DOHH2 (cell line): ENCODE data around the gene IL1A.

Experiments used
- H3F3A ChIP-seq: fragments of 200-600 bp; sonication (generic), shearing (Covaris generic); 2 replicates; pipeline ENCODE4 v1.6.0; 2016; ENCODE audit warnings: antibody characterized with exemption, mild to moderate bottlenecking; ENCODE audit not compliant: control insufficient read depth, insufficient read depth
- H3K27ac ChIP-seq: fragments of 200-600 bp; sonication (generic); 2 replicates; pipeline ENCODE4 v1.5.1; 2014; ENCODE audit warnings: low read depth, mild to moderate bottlenecking, low read length, moderate library complexity
- H3K27me3 ChIP-seq: fragments of 200-600 bp; sonication (generic); 2 replicates; pipeline ENCODE4 v1.6.1; 2014; ENCODE audit warnings: mild to moderate bottlenecking, low read length, mixed read lengths; ENCODE audit not compliant: control insufficient read depth
- H3K36me3 ChIP-seq: fragments of 200-600 bp; sonication (generic); 2 replicates; pipeline ENCODE4 v1.6.1; 2014; ENCODE audit warnings: mild to moderate bottlenecking, low read length, moderate library complexity, mixed read lengths; ENCODE audit not compliant: control insufficient read depth
- H3K4me1 ChIP-seq: fragments of 200-600 bp; sonication (generic); 2 replicates; pipeline ENCODE4 v1.6.1; 2014; ENCODE audit warnings: mild to moderate bottlenecking, low read length, mixed read lengths; ENCODE audit not compliant: control insufficient read depth
- H3K4me2 ChIP-seq: fragments of 200-600 bp; sonication (generic); 2 replicates; pipeline ENCODE4 v1.6.0; 2014; ENCODE audit warnings: mild to moderate bottlenecking, low read length, moderate library complexity
- H3K4me3 ChIP-seq: fragments of 200-600 bp; sonication (generic); 2 replicates; pipeline ENCODE4 v1.5.1; 2014; ENCODE audit warnings: mild to moderate bottlenecking, low read length, mixed read lengths
- H3K79me2 ChIP-seq: fragments of 200-600 bp; sonication (generic); 2 replicates; pipeline ENCODE4 v1.6.1; 2014; ENCODE audit warnings: mild to moderate bottlenecking, low read length, mixed read lengths; ENCODE audit not compliant: control insufficient read depth
- H3K9me2 ChIP-seq: fragments of 200-600 bp; sonication (generic); replicated peaks from 2 replicates; pipeline ENCODE4 v1.6.1; 2014; ENCODE audit warnings: mild to moderate bottlenecking, low read length, mixed read lengths; ENCODE audit not compliant: control insufficient read depth
- H3K9me3 ChIP-seq: fragments of 200-600 bp; sonication (generic); 2 replicates; pipeline ENCODE4 v1.6.1; 2014; ENCODE audit warnings: antibody characterized with exemption, low read length, mixed read lengths; ENCODE audit not compliant: control insufficient read depth, insufficient read depth
- H4K20me1 ChIP-seq: fragments of 200-600 bp; sonication (generic); 2 replicates; pipeline ENCODE4 v1.6.0; 2014; ENCODE audit warnings: low read depth, mild to moderate bottlenecking, antibody characterized with exemption, low read length, moderate library complexity; ENCODE audit not compliant: control insufficient read depth, insufficient read depth
- CTCF ChIP-seq: fragments of 200-600 bp; sonication (generic); IDR thresholded peaks from one replicate; pipeline ENCODE4 v1.5.1; 2014; ENCODE audit warnings: antibody characterized with exemption, mild to moderate bottlenecking, low read depth, low read length; ENCODE audit not compliant: poor library complexity, severe bottlenecking
- EZH2phosphoT487 ChIP-seq: fragments of 200-600 bp; sonication (generic); IDR thresholded peaks from 2 replicates; pipeline ENCODE4 v1.6.1; 2017; ENCODE audit warnings: borderline replicate concordance, mild to moderate bottlenecking, antibody characterized with exemption, low read length, moderate library complexity, mixed read lengths

IL1A gene

GRCh38 chr2:112774536-112775285, 9.6 kb downstream of the IL1A start:
- Histone ChIP-seq H3K4me3 (no peak overlapping the region), H3K4me1 (peaks cover 6% of the 10 kb centered on the region), H3K27ac (no peak overlapping the region), H4K20me1 (no peaks in the 10 kb centered on the region), H3K9me2 (no peaks in the 10 kb centered on the region), H3K27me3 (no peaks in the 10 kb centered on the region), H3K9me3 (no peaks in the 10 kb centered on the region), H3K79me2 (no peaks in the 10 kb centered on the region), H3F3A (no peaks in the 10 kb centered on the region), H3K4me2 (no peak overlapping the region), H3K36me3 (no peaks in the 10 kb centered on the region)
- TF ChIP-seq CTCF: no peak
- TF ChIP-seq EZH2phosphoT487: no peak

GRCh38 chr2:112773556-112773955, 10.7 kb downstream of the IL1A start:
- Histone ChIP-seq H3K4me1 (peaks cover 8% of the 10 kb centered on the region), H3K36me3 (no peaks in the 10 kb centered on the region), H3K9me3 (no peaks in the 10 kb centered on the region), H3K9me2 (no peaks in the 10 kb centered on the region), H3K27ac (no peak overlapping the region), H3K27me3 (no peaks in the 10 kb centered on the region), H3F3A (no peaks in the 10 kb centered on the region), H4K20me1 (no peaks in the 10 kb centered on the region), H3K79me2 (no peaks in the 10 kb centered on the region), H3K4me2 (no peak overlapping the region), H3K4me3 (no peak overlapping the region)
- no peak for TF ChIP-seq CTCF
- TF ChIP-seq EZH2phosphoT487: no peak

GRCh38 chr2:112772911-112773475, 11.3 kb downstream of the IL1A start:
- H3K9me3 ChIP-seq: no peaks in the 10 kb centered on the region; the same call in 1 of the 2 replicates
- no peak overlapping the region for H3K4me3 ChIP-seq
- TF ChIP-seq EZH2phosphoT487: no peak
- no peak for TF ChIP-seq CTCF
- no peaks in the 10 kb centered on the region for H3K79me2 ChIP-seq
- H3K9me2 ChIP-seq: no peaks in the 10 kb centered on the region
- H3K4me1 ChIP-seq: peaks cover 8% of the 10 kb centered on the region
- H3K36me3 ChIP-seq: no peaks in the 10 kb centered on the region
- H4K20me1 ChIP-seq: no peaks in the 10 kb centered on the region
- no peak overlapping the region for H3K4me2 ChIP-seq
- no peaks in the 10 kb centered on the region for H3F3A ChIP-seq
- H3K27ac ChIP-seq: no peak overlapping the region
- H3K27me3 ChIP-seq: no peaks in the 10 kb centered on the region
